Fibroblast of gingiva (primary cell): ENCODE data around the gene AWAT1.
"Not testable (repeated sequence)": the region's sequence is repeated elsewhere in the genome, so short reads cannot be mapped to it uniquely, and the experiment has no call there.

Source experiments
- DNase-seq: peaks from one replicate; pipeline ENCODE4 v3.0.0-alpha.2; 2011; ENCODE audit warnings: low read depth

AWAT1 gene

DNA sequence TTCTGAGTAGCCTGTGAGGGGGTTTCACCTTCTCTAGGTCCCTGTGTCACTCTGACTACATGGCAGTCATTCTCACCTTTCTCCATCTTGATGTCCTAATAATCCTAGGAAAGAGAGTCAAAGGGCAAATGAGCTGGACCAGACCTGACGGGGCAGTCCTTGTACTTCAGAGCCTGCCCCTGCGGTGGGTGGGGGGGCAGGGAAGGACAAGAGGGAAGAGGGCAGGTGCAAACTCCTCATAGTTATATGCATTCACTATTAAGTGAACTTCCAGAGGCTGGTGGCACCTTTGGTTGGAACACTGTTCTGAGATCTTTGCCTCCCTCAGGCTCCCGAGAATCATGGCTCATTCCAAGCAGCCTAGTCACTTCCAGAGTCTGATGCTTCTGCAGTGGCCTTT is at the start of gene AWAT1:
TSS of gene AWAT1 (plus strand) at position 301 of the 400 bp plus-strand sequence. CDS start at position 342, 41 bp downstream.
- DNase-seq, result no peak

- DNase-seq, result no peak
Observed at GRCh38 chrX:70190225-70190624, 44.2 kb upstream of the AWAT1 start.

DNA sequence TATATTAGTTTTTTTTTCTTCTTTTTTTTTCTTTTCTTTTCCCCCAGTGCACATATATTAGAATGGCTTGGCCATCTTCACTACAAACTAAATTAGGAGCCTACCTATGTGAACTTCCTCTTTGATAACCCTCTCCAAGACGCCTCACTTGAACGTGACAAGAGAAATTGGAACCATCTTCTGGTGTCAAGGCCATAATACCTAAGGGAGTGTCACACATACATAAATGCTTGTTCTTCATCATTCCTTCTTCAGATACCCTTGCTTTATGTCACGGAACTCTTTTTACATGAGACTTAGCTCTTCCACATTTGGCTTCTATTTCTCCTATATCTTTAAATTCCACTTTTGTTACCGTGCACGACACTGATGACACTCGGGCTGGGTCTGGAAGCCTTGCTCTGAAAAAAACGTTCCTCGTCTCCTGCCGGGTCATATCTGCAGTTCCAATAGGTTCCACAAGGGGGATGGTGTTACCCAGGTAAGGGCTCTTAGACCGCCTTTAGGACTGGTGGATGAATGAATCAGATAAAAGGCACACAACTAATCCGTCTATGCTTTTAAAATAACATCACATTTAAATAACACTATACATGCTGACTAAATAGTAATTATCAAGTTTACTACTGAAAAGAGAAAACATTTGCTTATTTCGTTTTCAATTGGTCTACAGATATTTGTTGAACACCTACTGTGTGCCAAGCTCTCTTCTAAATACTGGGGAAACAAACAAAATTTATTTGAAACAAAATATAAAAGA is 37.3 kb upstream of the AWAT1 start:
- DNase-seq, result peak; percentile 22

GRCh38 chrX:70201732-70202131 is 32.7 kb upstream of the AWAT1 start:
- DNase-seq, result no peak

GRCh38 chrX:70208479-70208878 is 26.0 kb upstream of the AWAT1 start:
- DNase-seq, result no peak

DNA sequence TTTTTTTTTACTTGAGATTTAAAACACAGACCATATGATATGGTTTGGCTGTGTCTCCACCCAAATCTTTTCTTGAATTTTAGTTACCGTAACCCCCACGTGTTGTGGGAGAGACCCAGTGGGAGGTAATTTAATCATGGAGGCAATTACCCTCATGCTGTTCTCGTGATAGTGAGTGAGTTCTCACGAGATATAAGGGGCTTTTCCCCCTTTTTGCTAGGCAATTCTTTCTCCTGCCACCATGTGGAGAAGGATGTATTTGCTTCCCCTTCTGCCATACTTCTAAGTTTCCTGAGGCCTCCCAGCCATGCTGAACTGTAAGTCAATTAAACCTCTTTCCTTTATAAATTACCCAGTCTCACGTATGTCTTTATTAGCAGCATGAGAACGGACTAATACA is 24.9 kb upstream of the AWAT1 start:
- not testable (repeated sequence) for DNase-seq

DNA sequence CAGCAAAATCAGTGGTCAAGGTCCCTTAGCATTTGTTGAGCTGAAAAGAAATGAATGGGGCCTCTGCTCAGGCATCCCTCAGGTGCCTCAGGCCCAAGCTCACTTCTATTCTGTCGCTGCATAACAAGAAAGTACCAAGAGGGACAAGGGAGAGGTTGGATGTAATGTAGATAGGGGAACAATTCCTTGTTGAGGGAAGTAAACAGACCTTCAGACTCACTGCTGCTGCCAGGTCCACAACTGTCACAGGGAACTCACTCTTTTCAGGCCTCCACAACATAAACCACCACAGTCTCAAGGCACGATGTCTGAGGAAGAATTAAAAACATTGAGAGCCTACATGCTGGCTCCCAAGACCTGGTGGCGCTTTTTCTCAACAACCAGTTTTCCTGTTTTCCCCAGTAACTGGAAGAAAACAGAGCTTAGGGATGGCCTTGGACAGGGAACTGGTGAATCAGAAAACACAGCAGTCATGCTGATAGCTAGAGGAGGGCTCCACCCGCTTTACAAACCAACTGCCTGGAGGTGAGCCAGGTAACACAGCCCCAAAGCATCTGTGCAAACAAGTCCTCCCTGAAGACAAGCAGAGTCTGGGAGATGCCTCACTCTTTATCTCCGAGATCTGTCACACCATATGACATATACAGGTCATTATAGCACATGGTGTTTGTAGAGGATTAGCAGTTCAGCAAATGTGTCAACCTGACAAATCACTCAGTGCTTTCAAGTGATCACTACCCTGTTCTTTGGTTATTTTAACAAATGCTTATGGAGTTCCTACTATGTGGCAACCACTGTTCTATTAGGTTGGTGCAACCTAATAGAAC is 14.3 kb upstream of the AWAT1 start:
- peak; percentile 0 for DNase-seq

- no peak for DNase-seq
Observed at GRCh38 chrX:70226048-70226447, 8.4 kb upstream of the AWAT1 start.

DNA sequence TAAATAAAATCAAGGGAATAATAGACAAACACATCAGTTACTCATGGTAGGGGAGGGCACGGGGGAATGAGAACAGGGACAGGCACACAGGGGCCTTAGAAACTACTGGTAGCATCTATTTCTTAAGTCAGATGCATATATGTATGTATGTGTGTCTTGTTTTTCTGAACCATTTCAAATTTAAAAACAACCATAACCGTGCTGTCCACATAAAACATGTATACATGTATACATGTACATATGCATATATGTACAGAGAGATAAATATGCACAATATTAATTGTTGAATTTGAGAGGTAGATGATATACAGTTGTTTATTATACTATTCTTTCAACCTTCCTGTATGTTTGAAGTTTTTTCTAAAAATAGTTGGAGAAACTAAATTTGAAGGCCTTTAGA is 7.8 kb upstream of the AWAT1 start:
- DNase-seq, result no peak

DNA sequence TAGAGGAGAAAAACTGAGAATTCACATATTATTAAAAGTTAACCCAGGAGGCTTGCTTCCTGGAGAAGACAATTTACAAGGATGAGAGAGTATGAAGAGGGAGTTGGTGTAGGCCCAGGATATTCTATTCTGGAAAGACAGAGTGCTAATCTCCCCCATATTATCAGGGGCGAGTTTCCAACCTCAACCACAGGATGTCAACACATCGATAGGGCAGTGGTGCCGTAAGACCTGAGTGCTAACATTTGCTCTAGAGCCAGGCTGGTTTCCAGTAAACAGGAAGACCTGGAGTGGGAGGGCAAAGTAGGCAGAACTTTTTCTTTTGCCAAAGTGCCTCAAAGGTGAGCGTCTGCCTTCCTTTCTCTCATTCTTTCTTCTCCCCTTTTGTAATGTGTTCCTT is 2.8 kb upstream of the AWAT1 start:
- DNase-seq, result no peak

GRCh38 chrX:70240751-70241150 is 6.3 kb downstream of the AWAT1 start:
- DNase-seq, result no peak

DNA sequence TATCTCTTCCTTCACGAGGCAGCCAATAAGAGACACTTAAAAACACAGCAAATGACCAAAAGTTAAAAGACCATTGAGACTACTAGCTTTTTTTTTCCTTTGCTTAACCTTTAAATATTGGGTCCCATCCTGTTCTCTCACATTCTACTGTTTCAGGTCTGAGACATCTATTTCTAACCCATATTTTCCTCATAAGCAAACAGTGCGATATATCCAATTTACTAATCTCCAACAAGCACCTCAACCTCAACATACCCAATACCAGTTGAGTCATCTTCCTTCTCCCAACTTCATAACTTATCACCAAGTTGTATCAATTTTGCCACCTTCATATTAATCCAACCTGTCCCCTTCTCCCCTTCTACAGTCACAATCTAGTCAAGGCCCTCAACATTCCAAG is 7.0 kb downstream of the AWAT1 start:
- no peak for DNase-seq

DNA sequence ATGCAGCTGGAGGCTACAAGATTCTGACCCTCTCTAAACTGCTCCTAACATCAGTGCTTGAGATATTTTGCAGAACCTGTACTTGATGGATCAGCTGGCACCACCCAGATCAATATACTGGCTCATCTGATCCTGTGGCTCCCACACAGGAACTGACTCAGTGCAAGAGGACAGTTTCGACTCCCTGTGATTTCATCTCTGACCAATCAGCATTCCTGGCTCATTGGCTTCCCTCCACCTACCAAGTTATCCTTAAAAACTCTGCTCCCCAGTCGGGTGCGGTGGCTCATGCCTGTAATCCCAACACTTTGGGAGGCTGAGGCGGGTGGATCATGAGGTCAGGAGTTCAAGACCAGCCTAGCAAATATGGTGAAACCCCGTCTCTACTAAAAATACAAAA is 9.1 kb downstream of the AWAT1 start:
- DNase-seq, result not testable (repeated sequence)

- no peak for DNase-seq
Observed at GRCh38 chrX:70244881-70245280, 10.4 kb downstream of the AWAT1 start.

DNA sequence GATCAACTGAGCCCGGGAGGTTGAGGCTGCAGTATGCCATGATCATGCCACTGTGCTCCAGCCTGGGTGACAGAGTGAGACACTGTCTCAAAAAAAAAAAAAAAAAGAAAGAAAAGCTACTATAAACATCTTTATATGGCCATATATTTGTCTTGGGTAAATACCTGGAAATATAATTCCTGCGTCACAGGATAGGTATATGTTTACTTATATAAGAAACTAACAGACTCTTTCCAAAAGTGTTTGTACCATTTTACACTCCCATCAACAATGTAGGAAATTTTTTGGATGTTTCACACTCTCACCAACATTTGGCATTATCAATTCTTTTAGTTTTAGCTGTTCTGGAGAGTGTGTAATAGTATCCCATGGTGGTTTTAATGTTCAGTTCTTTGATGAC is 12.8 kb downstream of the AWAT1 start:
- no peak for DNase-seq

DNA sequence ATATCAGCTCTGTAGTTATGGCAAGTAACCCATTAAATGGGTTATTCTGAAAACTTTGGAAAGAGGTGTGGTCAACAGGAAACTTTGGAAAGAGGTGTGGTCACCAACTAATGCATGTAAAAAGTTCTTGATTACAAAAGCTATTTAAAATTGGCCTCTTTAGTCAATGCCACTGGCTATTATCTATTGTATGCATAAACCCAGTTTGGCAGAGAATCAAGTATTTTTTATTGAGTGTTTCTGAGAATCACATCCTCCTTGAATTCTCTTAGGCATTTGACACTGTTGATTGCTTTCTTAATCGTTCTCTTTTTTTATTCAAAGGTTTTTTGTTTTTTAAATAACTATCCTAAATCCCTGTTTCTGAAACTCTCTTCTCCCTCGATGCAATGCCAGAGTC is 18.0 kb downstream of the AWAT1 start:
- DNase-seq, result no peak

DNA sequence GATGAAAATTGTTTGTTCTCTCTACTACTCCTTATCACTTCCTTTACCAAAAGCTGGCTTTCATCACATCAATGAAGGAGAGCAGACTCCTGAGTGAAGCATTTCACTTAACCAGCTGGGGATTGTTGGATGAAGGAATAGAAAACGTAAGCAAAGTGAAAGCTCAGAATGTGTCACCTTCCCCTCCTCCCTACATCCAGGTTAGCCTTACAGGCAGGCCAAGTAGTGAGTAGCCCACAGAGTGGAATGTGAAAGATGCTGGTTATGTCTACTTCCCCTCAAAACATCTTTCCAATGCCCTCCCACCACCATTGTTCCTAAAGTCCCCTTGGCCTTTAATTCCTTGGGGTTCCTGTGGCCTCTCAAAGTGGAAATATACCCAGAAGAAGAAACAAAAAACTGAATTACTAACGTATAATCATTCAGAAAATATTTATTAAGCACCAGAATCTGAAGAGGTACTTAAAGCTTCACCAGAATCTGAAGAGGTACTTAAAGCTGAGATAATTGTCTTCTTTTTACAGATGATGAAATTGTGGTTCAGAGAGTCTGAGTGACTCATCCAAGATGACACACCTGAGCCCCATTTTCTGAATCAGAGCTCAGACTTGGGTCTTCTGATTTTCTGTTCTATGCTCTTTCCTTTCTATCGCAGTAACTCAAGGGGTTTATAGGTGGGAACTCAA is 19.1 kb downstream of the AWAT1 start:
- DNase-seq, result no peak

DNA sequence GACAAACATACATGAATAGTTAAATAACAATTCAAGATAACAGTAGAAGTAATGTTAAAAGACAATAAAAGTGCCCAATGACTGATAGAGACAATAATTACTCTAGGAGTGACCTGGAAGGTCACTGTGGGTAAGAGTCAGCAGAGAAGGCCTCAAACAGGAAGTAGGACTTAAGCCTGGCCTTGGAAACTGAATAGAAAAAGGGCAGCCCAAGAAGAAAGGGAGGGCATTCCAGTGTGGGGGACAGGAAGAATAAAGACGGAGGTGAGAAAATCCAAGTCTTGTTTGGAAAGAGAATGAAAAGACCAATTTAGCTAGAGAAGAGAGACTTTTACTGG is 19.6 kb downstream of the AWAT1 start:
- no peak for DNase-seq

DNA sequence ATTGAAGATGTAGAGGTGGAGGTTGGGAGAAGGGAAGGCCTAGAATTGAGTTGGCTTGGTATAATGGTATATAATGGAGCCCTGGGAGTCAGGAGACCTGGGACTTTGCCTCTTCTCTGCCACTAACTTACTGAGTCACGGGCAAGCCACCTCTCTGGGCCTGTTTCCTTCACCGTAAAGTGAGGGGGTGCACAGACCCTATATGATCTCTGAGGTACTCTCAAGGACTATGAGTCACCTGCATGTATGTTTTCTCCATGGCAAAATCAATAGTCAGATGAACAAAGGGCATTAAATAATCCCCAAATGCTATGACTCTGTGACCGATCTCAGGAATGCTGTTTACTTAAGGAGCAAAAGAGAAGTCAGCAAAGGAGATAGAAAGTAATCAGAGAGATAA is 20.5 kb downstream of the AWAT1 start:
- DNase-seq, result no peak

- no peak for DNase-seq
Observed at GRCh38 chrX:70255452-70255851, 21.0 kb downstream of the AWAT1 start.

DNA sequence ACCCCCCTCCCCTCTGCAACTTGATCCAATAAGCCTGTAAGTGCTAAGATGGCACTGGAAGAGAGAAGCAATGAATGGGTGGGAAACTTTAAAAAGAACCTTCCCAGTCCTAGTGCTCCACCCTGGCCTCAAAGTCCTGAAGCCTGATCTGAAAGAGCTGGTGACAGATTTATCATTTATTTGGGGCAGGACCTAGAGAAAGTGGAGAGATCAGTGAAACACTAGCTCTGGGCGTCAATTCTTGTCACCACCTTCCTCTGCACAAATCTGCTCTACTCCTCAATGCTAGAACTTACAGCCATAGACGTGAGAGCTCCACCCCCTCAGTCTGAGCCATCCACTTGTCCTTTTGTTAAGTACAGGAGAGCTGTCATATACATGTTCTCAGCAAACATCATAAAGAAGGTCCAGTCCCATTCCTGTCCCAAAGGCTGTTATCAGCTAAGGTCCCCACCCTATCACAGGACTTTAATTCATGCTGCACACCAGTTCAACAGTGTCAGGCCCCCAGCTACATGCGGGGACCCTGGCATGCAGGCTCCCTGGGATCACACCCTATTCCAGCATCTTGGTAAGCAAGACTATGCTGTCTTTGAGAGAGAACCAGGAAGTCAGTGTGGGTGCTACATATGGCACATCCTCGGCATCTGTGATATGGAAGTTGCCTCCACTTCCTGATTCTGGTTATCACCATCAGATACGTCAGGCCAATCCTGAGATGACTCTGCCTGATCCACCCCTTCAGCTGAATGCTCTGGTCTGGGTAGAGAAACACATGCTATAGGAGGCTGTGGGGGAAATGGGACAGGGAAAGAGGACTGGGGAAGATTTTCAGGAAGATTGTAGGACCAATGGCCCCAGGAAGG is 23.2 kb downstream of the AWAT1 start:
- no peak for DNase-seq

DNA sequence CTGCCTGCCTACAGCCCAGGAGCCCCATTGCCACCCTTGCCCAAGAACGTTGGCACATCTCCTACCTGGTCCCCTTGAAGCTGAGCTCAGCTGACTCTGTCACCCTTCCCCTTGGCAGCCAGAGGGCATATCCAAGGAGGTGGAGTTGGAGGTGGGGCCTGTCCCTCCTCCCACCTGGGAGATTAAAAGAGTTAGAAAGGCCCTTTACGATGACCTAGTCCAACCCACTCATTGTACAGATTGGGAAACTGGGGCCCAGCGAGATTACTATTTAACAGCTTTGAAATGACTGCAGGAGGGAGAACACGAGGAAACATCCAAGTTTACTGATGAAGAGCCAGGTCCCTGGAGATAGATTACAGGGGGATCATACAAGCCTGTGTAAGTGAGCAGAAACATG is 25.6 kb downstream of the AWAT1 start, which contains the start of gene P2RY4:
TSS of gene P2RY4 (minus strand) at position 101 of the 400 bp plus-strand sequence. CDS start 580 bp downstream, outside the sequence.
- no peak for DNase-seq
